ENCODE data around the gene SHB.

SHB gene

GRCh38 chr9:37925786-37926736 is 143.0 kb downstream of the SHB start:
- no peak overlapping the region for H3K4me3 ChIP-seq (ENCODE audit: low read length)
- H3K36me3 ChIP-seq (ENCODE audit: control insufficient read depth, insufficient read depth, low read length): no peaks in the 10 kb centered on the region
- H3K27me3 ChIP-seq (ENCODE audit: control insufficient read depth, insufficient read depth, low read length): no peaks in the 10 kb centered on the region
- peaks cover 15% of the 10 kb centered on the region for H3K4me1 ChIP-seq (ENCODE audit: control insufficient read depth, insufficient read depth, low read length)
- H3K9me3 ChIP-seq (ENCODE audit: control insufficient read depth, low read length): no peaks in the 10 kb centered on the region
- H3K9ac ChIP-seq (ENCODE audit: low read length): no peak overlapping the region

- H3K4me3 ChIP-seq (ENCODE audit: low read length): no peak overlapping the region
- no peaks in the 10 kb centered on the region for H3K36me3 ChIP-seq (ENCODE audit: control insufficient read depth, insufficient read depth, low read length)
- H3K27me3 ChIP-seq (ENCODE audit: control insufficient read depth, insufficient read depth, low read length): no peaks in the 10 kb centered on the region
- H3K9me3 ChIP-seq (ENCODE audit: control insufficient read depth, low read length): no peaks in the 10 kb centered on the region
- no peak overlapping the region for H3K9ac ChIP-seq (ENCODE audit: low read length)
- peaks cover 15% of the 10 kb centered on the region for H3K4me1 ChIP-seq (ENCODE audit: control insufficient read depth, insufficient read depth, low read length)
These were observed 144.0 kb downstream of the SHB start for GRCh38 chr9:37925006-37925405.

- H3K4me3 ChIP-seq (ENCODE audit: low read length): no peak overlapping the region
These were observed 144.5 kb downstream of the SHB start for GRCh38 chr9:37924538-37924937.

GRCh38 chr9:37923796-37924427 is 145.1 kb downstream of the SHB start:
- H3K27me3 ChIP-seq (ENCODE audit: control insufficient read depth, insufficient read depth, low read length): no peaks in the 10 kb centered on the region
- H3K9ac ChIP-seq (ENCODE audit: low read length): no peak overlapping the region
- no peaks in the 10 kb centered on the region for H3K36me3 ChIP-seq (ENCODE audit: control insufficient read depth, insufficient read depth, low read length)
- H3K4me1 ChIP-seq (ENCODE audit: control insufficient read depth, insufficient read depth, low read length): peaks cover 15% of the 10 kb centered on the region
- H3K4me3 ChIP-seq (ENCODE audit: low read length): no peak overlapping the region
- H3K9me3 ChIP-seq (ENCODE audit: control insufficient read depth, low read length): no peaks in the 10 kb centered on the region

More at GRCh38 chr9:37924538-37924937, 144.5 kb downstream of the SHB start:
- Histone ChIP-seq H3K36me3 (ENCODE audit: control insufficient read depth, insufficient read depth, low read length) (no peaks in the 10 kb centered on the region), H3K4me1 (ENCODE audit: control insufficient read depth, insufficient read depth, low read length) (peaks cover 15% of the 10 kb centered on the region), H3K9me3 (ENCODE audit: control insufficient read depth, low read length) (no peaks in the 10 kb centered on the region), H3K9ac (ENCODE audit: low read length) (no peak overlapping the region), H3K27me3 (ENCODE audit: control insufficient read depth, insufficient read depth, low read length) (no peaks in the 10 kb centered on the region)

- H3K9me3 ChIP-seq (ENCODE audit: control insufficient read depth, low read length): no peaks in the 10 kb centered on the region
- no peaks in the 10 kb centered on the region for H3K36me3 ChIP-seq (ENCODE audit: control insufficient read depth, insufficient read depth, low read length)
- no peak overlapping the region for H3K4me3 ChIP-seq (ENCODE audit: low read length)
- no peaks in the 10 kb centered on the region for H3K27me3 ChIP-seq (ENCODE audit: control insufficient read depth, insufficient read depth, low read length)
- H3K9ac ChIP-seq (ENCODE audit: low read length): peak overlapping the region; percentile 30
- peaks cover 15% of the 10 kb centered on the region for H3K4me1 ChIP-seq (ENCODE audit: control insufficient read depth, insufficient read depth, low read length)
These were observed 145.8 kb downstream of the SHB start for GRCh38 chr9:37923118-37923795.

GRCh38 chr9:37922363-37923117 is 146.5 kb downstream of the SHB start:
- Histone ChIP-seq H3K4me1 (ENCODE audit: control insufficient read depth, insufficient read depth, low read length) (peaks cover 11% of the 10 kb centered on the region), H3K4me3 (ENCODE audit: low read length) (no peak overlapping the region), H3K9me3 (ENCODE audit: control insufficient read depth, low read length) (no peaks in the 10 kb centered on the region), H3K9ac (ENCODE audit: low read length) (peak overlapping the region; percentile 30), H3K36me3 (ENCODE audit: control insufficient read depth, insufficient read depth, low read length) (peaks cover 5% of the 10 kb centered on the region), H3K27me3 (ENCODE audit: control insufficient read depth, insufficient read depth, low read length) (no peaks in the 10 kb centered on the region)

GRCh38 chr9:37921546-37922300 is 147.3 kb downstream of the SHB start:
- Histone ChIP-seq H3K9ac (ENCODE audit: low read length) (no peak overlapping the region), H3K4me3 (ENCODE audit: low read length) (no peak overlapping the region), H3K36me3 (ENCODE audit: control insufficient read depth, insufficient read depth, low read length) (peaks cover 8% of the 10 kb centered on the region), H3K9me3 (ENCODE audit: control insufficient read depth, low read length) (no peaks in the 10 kb centered on the region), H3K27me3 (ENCODE audit: control insufficient read depth, insufficient read depth, low read length) (no peaks in the 10 kb centered on the region), H3K4me1 (ENCODE audit: control insufficient read depth, insufficient read depth, low read length) (peaks cover 6% of the 10 kb centered on the region)

- no peaks in the 10 kb centered on the region for H3K27me3 ChIP-seq (ENCODE audit: control insufficient read depth, insufficient read depth, low read length)
- no peak overlapping the region for H3K4me3 ChIP-seq (ENCODE audit: low read length)
- peaks cover 6% of the 10 kb centered on the region for H3K4me1 ChIP-seq (ENCODE audit: control insufficient read depth, insufficient read depth, low read length)
- H3K9me3 ChIP-seq (ENCODE audit: control insufficient read depth, low read length): no peaks in the 10 kb centered on the region
- H3K9ac ChIP-seq (ENCODE audit: low read length): no peak overlapping the region
- H3K36me3 ChIP-seq (ENCODE audit: control insufficient read depth, insufficient read depth, low read length): peaks cover 8% of the 10 kb centered on the region
These were observed 147.9 kb downstream of the SHB start for GRCh38 chr9:37921168-37921510.

GRCh38 chr9:37920471-37921167 is 148.4 kb downstream of the SHB start:
- Histone ChIP-seq H3K36me3 (ENCODE audit: control insufficient read depth, insufficient read depth, low read length) (peaks cover 8% of the 10 kb centered on the region), H3K9ac (ENCODE audit: low read length) (no peak overlapping the region), H3K4me3 (ENCODE audit: low read length) (no peak overlapping the region), H3K9me3 (ENCODE audit: control insufficient read depth, low read length) (no peaks in the 10 kb centered on the region), H3K27me3 (ENCODE audit: control insufficient read depth, insufficient read depth, low read length) (no peaks in the 10 kb centered on the region), H3K4me1 (ENCODE audit: control insufficient read depth, insufficient read depth, low read length) (peaks cover 6% of the 10 kb centered on the region)

GRCh38 chr9:37919956-37920335 is 149.1 kb downstream of the SHB start:
- Histone ChIP-seq H3K27me3 (ENCODE audit: control insufficient read depth, insufficient read depth, low read length) (no peaks in the 10 kb centered on the region), H3K4me3 (ENCODE audit: low read length) (no peak overlapping the region), H3K9me3 (ENCODE audit: control insufficient read depth, low read length) (no peaks in the 10 kb centered on the region), H3K4me1 (ENCODE audit: control insufficient read depth, insufficient read depth, low read length) (peaks cover 6% of the 10 kb centered on the region), H3K9ac (ENCODE audit: low read length) (no peak overlapping the region), H3K36me3 (ENCODE audit: control insufficient read depth, insufficient read depth, low read length) (peaks cover 8% of the 10 kb centered on the region)
